Ishikawa (cell line): ENCODE data around the gene KCND3.

Experiments used
- CEBPB ChIP-seq: IDR thresholded peaks from 2 replicates; pipeline ENCODE4 v1.6.1; 2012
- CREB1 ChIP-seq: IDR thresholded peaks from 2 replicates; pipeline ENCODE4 v1.6.1; 2012; ENCODE audit warnings: low read depth
- EGR1 ChIP-seq: IDR thresholded peaks from 2 replicates; pipeline ENCODE4 v1.6.1; 2012
- EP300 ChIP-seq: IDR thresholded peaks from 2 replicates; pipeline ENCODE4 v1.6.1; 2012; ENCODE audit warnings: borderline replicate concordance
- FOXM1 ChIP-seq: IDR thresholded peaks from 2 replicates; pipeline ENCODE4 v1.6.1; 2012; ENCODE audit warnings: low read depth, borderline replicate concordance
- MAX ChIP-seq: IDR thresholded peaks from 2 replicates; pipeline ENCODE4 v1.6.1; 2012
- NFIC ChIP-seq: IDR thresholded peaks from 2 replicates; pipeline ENCODE4 v1.6.1; 2012
- RAD21 ChIP-seq: IDR thresholded peaks from 2 replicates; pipeline ENCODE4 v1.6.1; 2012; ENCODE audit warnings: low read depth
- TAF1 ChIP-seq: IDR thresholded peaks from 2 replicates; pipeline ENCODE4 v1.6.1; 2012; ENCODE audit warnings: low read depth, mild to moderate bottlenecking
- TCF12 ChIP-seq: IDR thresholded peaks from 2 replicates; pipeline ENCODE4 v1.6.1; 2012; ENCODE audit warnings: low read depth
- TEAD4 ChIP-seq: IDR thresholded peaks from 2 replicates; pipeline ENCODE4 v1.6.1; 2012
- YY1 ChIP-seq: IDR thresholded peaks from 2 replicates; pipeline ENCODE4 v1.6.1; 2012; ENCODE audit warnings: low read depth
- ZBTB7A ChIP-seq: IDR thresholded peaks from 2 replicates; pipeline ENCODE4 v1.6.1; 2012; ENCODE audit warnings: low read depth
- TF ChIP-seq, protein P1 (sequence below): IDR thresholded peaks from 2 replicates; pipeline ENCODE4 v1.6.1; 2012; ENCODE audit warnings: low read depth, mild to moderate bottlenecking
- TF ChIP-seq, protein P2 (sequence below): IDR thresholded peaks from 2 replicates; pipeline ENCODE4 v1.6.1; 2012

Gene KCND3

GRCh38 chr1:111736548-111737215 is 252.8 kb downstream of the KCND3 start:
- TF ChIP-seq MAX (no peak), FOXM1 (no peak), NFIC (no peak), ZBTB7A (no peak), RAD21 (no peak), TEAD4 (no peak), TAF1 (no peak), CEBPB (no peak), EP300 (no peak), YY1 (no peak), CREB1 (no peak), TCF12 (no peak)
- TF ChIP-seq, protein P1, sequence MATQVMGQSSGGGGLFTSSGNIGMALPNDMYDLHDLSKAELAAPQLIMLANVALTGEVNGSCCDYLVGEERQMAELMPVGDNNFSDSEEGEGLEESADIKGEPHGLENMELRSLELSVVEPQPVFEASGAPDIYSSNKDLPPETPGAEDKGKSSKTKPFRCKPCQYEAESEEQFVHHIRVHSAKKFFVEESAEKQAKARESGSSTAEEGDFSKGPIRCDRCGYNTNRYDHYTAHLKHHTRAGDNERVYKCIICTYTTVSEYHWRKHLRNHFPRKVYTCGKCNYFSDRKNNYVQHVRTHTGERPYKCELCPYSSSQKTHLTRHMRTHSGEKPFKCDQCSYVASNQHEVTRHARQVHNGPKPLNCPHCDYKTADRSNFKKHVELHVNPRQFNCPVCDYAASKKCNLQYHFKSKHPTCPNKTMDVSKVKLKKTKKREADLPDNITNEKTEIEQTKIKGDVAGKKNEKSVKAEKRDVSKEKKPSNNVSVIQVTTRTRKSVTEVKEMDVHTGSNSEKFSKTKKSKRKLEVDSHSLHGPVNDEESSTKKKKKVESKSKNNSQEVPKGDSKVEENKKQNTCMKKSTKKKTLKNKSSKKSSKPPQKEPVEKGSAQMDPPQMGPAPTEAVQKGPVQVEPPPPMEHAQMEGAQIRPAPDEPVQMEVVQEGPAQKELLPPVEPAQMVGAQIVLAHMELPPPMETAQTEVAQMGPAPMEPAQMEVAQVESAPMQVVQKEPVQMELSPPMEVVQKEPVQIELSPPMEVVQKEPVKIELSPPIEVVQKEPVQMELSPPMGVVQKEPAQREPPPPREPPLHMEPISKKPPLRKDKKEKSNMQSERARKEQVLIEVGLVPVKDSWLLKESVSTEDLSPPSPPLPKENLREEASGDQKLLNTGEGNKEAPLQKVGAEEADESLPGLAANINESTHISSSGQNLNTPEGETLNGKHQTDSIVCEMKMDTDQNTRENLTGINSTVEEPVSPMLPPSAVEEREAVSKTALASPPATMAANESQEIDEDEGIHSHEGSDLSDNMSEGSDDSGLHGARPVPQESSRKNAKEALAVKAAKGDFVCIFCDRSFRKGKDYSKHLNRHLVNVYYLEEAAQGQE = no peak
- TF ChIP-seq, protein P2, sequence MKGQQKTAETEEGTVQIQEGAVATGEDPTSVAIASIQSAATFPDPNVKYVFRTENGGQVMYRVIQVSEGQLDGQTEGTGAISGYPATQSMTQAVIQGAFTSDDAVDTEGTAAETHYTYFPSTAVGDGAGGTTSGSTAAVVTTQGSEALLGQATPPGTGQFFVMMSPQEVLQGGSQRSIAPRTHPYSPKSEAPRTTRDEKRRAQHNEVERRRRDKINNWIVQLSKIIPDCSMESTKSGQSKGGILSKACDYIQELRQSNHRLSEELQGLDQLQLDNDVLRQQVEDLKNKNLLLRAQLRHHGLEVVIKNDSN = no peak

- TF ChIP-seq, protein P1 = no peak
- TF ChIP-seq TCF12 (no peak), TEAD4 (no peak), EP300 (no peak), CEBPB (no peak), ZBTB7A (no peak), TAF1 (no peak), CREB1 (no peak), RAD21 (no peak), EGR1 (no peak)
These were observed 253.5 kb downstream of the KCND3 start for GRCh38 chr1:111735858-111736544.

DNA sequence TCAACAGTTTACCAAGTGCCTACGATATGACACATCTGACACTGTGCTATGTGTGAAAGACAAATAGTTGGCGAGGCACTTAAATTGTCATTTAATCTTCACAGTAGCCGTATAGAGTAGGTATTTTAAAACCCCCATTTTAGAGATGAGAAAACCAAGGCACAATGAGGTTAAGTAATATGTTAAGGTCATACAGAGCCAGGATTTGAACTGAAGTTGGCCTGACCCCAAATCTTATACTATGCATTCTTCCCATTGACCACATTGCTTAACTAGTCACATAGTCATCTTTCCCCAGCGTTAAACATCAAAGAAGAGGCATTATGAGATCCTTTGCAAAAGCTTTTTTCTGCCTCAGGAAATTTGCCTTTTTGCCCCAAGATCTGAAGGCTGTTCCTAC is 254.1 kb downstream of the KCND3 start:
- TF ChIP-seq, protein P1 = no peak
- no peak for TF ChIP-seq TCF12
- TF ChIP-seq CEBPB = no peak
- no peak for TF ChIP-seq RAD21
- TF ChIP-seq CREB1 = no peak
- no peak for TF ChIP-seq FOXM1
- no peak for TF ChIP-seq YY1
- no peak for TF ChIP-seq MAX
- TF ChIP-seq EGR1 = no peak
- TF ChIP-seq, protein P2 = no peak
- TF ChIP-seq TEAD4 = no peak
- TF ChIP-seq NFIC = no peak
- TF ChIP-seq EP300 = no peak
- TF ChIP-seq TAF1 = no peak
- no peak for TF ChIP-seq ZBTB7A

GRCh38 chr1:111734856-111735255 is 254.6 kb downstream of the KCND3 start:
- TF ChIP-seq ZBTB7A (no peak), NFIC (no peak), MAX (no peak), TAF1 (no peak), CREB1 (no peak), EP300 (no peak)
- TF ChIP-seq, protein P2 = no peak
- TF ChIP-seq, protein P1 = no peak
